Right lobe of liver (tissue), 6 donors: ENCODE measurements around the gene CTSL. TPM values are rescaled to one million over a fixed set of nuclear protein-coding genes. Genes with fewer than 3 reads are reported as not detected.

Experiments
- ATAC-seq, 4 donors: fragments of 200-7000 bp; cut with Tn5 transposase; one replicate each; pipeline ENCODE4 v1.9.1; 2020; ENCODE audit warnings: mild to moderate bottlenecking in 4 of 4, moderate library complexity in 4 of 4
- DNase-seq, 3 donors: peaks; one replicate each; pipeline ENCODE4 v3.0.0-alpha.2; 2020
- H3K27ac ChIP-seq, 3 donors: fragments of 200-600 bp; one replicate each; pipeline ENCODE4 v1.8.0; 2022
- H3K27me3 ChIP-seq, 2 donors: fragments of 200-600 bp; one replicate each; pipeline ENCODE4 v1.8.0; 2022
- H3K36me3 ChIP-seq, 4 donors: fragments of 200-600 bp; sonication (generic) in 1 of 4; one replicate each; pipeline versions ENCODE4 v1.5.1 to v1.8.0; 2017 to 2022; ENCODE audit warnings: control low read depth in 1 of 4
- H3K4me1 ChIP-seq, 4 donors: fragments of 200-600 bp; sonication (generic) in 1 of 4; one replicate each; pipeline versions ENCODE4 v1.5.1 to v1.8.0; 2017 to 2022; ENCODE audit warnings: control low read depth in 1 of 4
- H3K4me3 ChIP-seq, 3 donors: fragments of 200-600 bp; one replicate each; pipeline ENCODE4 v1.8.0; 2022
- H3K9me3 ChIP-seq, 4 donors: fragments of 200-600 bp; sonication (generic) in 1 of 4; one replicate each; pipeline versions ENCODE4 v1.5.1 to v1.8.0; 2017 to 2022; ENCODE audit warnings: control low read depth in 1 of 4
- CTCF ChIP-seq, 4 donors: fragments of 200-600 bp in 3 of 4; fragments of 450-650 bp in 1 of 4; IDR thresholded peaks; one replicate each; pipeline versions ENCODE4 v1.5.1 to v1.8.0; 2016 to 2022; ENCODE audit warnings: antibody characterized with exemption in 4 of 4, mild to moderate bottlenecking in 2 of 4
- POLR2A ChIP-seq: fragments of 450-650 bp; IDR thresholded peaks from one replicate; pipeline ENCODE4 v1.6.1; 2017; ENCODE audit warnings: antibody characterized with exemption, mild to moderate bottlenecking
- WGBS: methylation state at CpG from one replicate; pipeline ENCODE4 v1.1.6; 2018; ENCODE audit warnings: low coverage, low lambda C conversion rate; ENCODE audit not compliant: insufficient coverage; ENCODE audit errors: missing lambda C conversion rate; 5-methylcytosine and 5-hydroxymethylcytosine counted together
- intact Hi-C, 2 donors: fragments of 100-400 bp; cut with DNase I; formaldehyde crosslinking; loops; one replicate each; pipeline versions ENCODE4 v1.11.2 to v1.14.1; 2022
- total RNA-seq, 6 experiments: library from RNA; depleted of rRNA in 2 of 6; stranded (reverse); fragments of >200 nt in 2 of 6; fragmentation: NEBNext Ultra II Directional in 3 of 6; extraction: Animal tissue kit (Norgen Biotek cat#: 25700) in 3 of 6; gene quantifications; one replicate each; pipeline versions ENCODE4 v1.1.0 to v1.2.4, GENCODE V29; 2016 to 2023
- donor health status: DM: no; HTN: yes; CAD: no.
- donor health status: DM: no; HTN: no; CAD: no.
- donor health status: DM: no; HTN: no; CAD: no.
- donor health status: DM: no; HTN: yes; CAD: no.
- donor health status: DM: no; HTN: yes; CAD: no.

Gene CTSL
- total RNA-seq, 6 experiments from 2014 or later, result 135 to 221 (median 164) TPM

GRCh38 chr9:87687207-87687606 lies 38.7 kb upstream of the CTSL start:
- peaks cover 0 to 22% (median 1%) of the 10 kb centered on the region in 4 donors for H3K4me1 ChIP-seq
- no peak overlapping the region for H3K4me3 ChIP-seq
- peak overlapping the region in 1 of 3 donors; percentile 3 for H3K27ac ChIP-seq
- 62% methylated on average over 4 of the region's 4 CpGs for WGBS
- intact Hi-C loops, result no loop called here
- DNase-seq, result no peak
- peaks cover 0 to 5% (median 2%) of the 10 kb centered on the region in 4 donors for H3K36me3 ChIP-seq
- ATAC-seq, result no peak
- no peaks in the 10 kb centered on the region for H3K27me3 ChIP-seq
- TF ChIP-seq CTCF (IDR thresholded peaks at IDR 0.05) (no peak), POLR2A (no peak)
- H3K9me3 ChIP-seq, result no peaks in the 10 kb centered on the region

GRCh38 chr9:87694236-87694755 lies 31.6 kb upstream of the CTSL start:
- H3K4me3 ChIP-seq, result no peak overlapping the region
- intact Hi-C loops, result no loop called here
- no CpG with 5 or more reads among the region's 3 CpGs for WGBS
- H3K36me3 ChIP-seq, result peaks cover 0 to 20% (median 11%) of the 10 kb centered on the region in 4 donors
- peak in 1 of 3 donors; percentile 26 for DNase-seq
- TF ChIP-seq POLR2A (no peak), CTCF (IDR thresholded peaks at IDR 0.05) (no peak)
- peak in 1 of 4 donors; percentile 17 for ATAC-seq
- no peaks in the 10 kb centered on the region for H3K27me3 ChIP-seq
- H3K27ac ChIP-seq, result no peak overlapping the region
- peaks cover 0 to 5% (median 0%) of the 10 kb centered on the region in 4 donors for H3K4me1 ChIP-seq
- no peaks in the 10 kb centered on the region for H3K9me3 ChIP-seq

- WGBS, result 78% methylated on average over 1 of the region's 1 CpG
- no peaks in the 10 kb centered on the region for H3K9me3 ChIP-seq
- no peaks in the 10 kb centered on the region for H3K27me3 ChIP-seq
- no peak overlapping the region for H3K4me3 ChIP-seq
- TF ChIP-seq POLR2A, result no peak
- TF ChIP-seq CTCF (IDR thresholded peaks at IDR 0.05), result no peak
- no peak overlapping the region for H3K27ac ChIP-seq
- intact Hi-C loops, result no loop called here
- ATAC-seq (no peak), DNase-seq (peak in 1 of 3 donors; percentile 28)
- peaks cover 0 to 5% (median 0%) of the 10 kb centered on the region in 4 donors for H3K4me1 ChIP-seq
- peaks cover 0 to 20% (median 11%) of the 10 kb centered on the region in 4 donors for H3K36me3 ChIP-seq
These were observed 30.4 kb upstream of the CTSL start for GRCh38 chr9:87695523-87695922.

- no peak for ATAC-seq
- no peak overlapping the region for H3K27ac ChIP-seq
- no peak overlapping the region for H3K4me3 ChIP-seq
- H3K36me3 ChIP-seq, result peaks cover 0 to 23% (median 11%) of the 10 kb centered on the region in 4 donors
- no peak for DNase-seq
- no peak for TF ChIP-seq POLR2A
- 88% methylated on average over 6 of the region's 7 CpGs for WGBS
- no peaks in the 10 kb centered on the region for H3K9me3 ChIP-seq
- H3K4me1 ChIP-seq, result peaks cover 0 to 5% (median 0%) of the 10 kb centered on the region in 4 donors
- H3K27me3 ChIP-seq, result no peaks in the 10 kb centered on the region
- intact Hi-C loops, result no loop called here
These were observed 29.3 kb upstream of the CTSL start for GRCh38 chr9:87696641-87697040.

- DNase-seq (no peak), ATAC-seq (peak; percentile 39 to 71 (median 46))
- H3K4me3 ChIP-seq, result no peak overlapping the region
- H3K36me3 ChIP-seq, result peaks cover 0 to 28% (median 13%) of the 10 kb centered on the region in 4 donors
- intact Hi-C loops, result no loop called here
- H3K27ac ChIP-seq, result no peak overlapping the region
- WGBS, result 57% methylated on average over 10 of the region's 14 CpGs
- no peaks in the 10 kb centered on the region for H3K9me3 ChIP-seq
- TF ChIP-seq CTCF (IDR thresholded peaks at IDR 0.05), result no peak
- TF ChIP-seq POLR2A, result no peak
- no peaks in the 10 kb centered on the region for H3K27me3 ChIP-seq
- peaks cover 0 to 5% (median 0%) of the 10 kb centered on the region in 4 donors for H3K4me1 ChIP-seq
These were observed 27.7 kb upstream of the CTSL start for GRCh38 chr9:87698069-87698809.
